GM19467 (cell line): ENCODE measurements around the gene PGM2L1.
"Not testable (repeated sequence)": the region's sequence is repeated elsewhere in the genome, so short reads cannot be mapped to it uniquely, and the experiment has no call there.

ENCODE experiments used
- ATAC-seq: cut with Tn5 transposase; IDR thresholded peaks from one replicate; pipeline ENCODE4 v1.9.1; 2021; ENCODE audit warnings: mild to moderate bottlenecking, moderate library complexity; ENCODE audit not compliant: unreplicated experiment

Gene PGM2L1

DNA sequence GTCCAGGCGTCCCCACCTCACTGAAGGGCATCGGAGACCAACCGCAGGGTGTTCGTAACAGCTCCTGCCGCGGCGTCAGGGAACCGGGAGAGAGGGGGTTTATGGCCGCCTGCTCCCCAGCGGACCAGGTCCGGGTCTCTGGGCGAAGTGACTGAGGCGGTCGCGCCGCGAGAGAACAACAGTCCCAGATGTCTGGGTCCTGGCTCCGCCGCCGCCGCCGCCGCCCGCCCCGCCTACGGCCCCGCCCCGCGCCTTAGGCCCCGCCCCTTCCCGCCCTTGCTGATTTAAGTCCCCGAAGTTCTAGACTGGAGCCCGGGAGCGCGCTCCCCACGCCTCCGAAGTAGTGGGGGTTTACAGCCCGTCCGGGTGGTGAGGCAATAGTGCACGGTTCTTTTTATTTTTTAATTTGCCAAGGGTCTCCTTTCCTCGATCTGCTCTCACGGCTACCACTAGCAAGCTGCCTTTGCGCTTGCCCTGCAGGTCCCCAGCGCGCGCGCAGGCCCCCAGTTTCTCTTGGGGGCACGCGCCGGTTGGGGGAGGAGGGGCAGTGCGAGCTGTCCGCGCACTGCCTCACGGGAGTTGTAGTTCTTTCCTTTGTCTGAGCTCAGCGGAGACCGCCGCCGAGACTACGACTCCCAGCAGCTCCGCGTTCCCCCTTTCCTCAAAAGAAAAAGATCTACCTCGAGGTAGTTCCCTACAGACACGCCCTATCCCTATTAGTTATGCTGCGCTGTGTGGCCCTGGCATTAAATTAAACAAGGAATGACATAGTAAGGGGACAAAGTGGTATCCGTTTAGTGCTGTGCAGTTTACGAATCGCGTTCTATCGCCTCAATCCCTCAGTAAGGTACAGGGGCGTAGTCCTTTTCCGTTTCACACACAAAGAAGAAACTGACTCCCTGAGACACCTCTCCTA is at the start of gene PGM2L1:
PGM2L1 (minus strand) TSS at position 190 of the 916 bp plus-strand sequence. CDS start 272 bp downstream, outside the sequence.
- peak; percentile 93 for ATAC-seq

- no peak for ATAC-seq
Observed at GRCh38 chr11:74447720-74448119, 49.5 kb upstream of the PGM2L1 start.

- ATAC-seq: no peak
Observed at GRCh38 chr11:74446532-74446938, 48.3 kb upstream of the PGM2L1 start.

DNA sequence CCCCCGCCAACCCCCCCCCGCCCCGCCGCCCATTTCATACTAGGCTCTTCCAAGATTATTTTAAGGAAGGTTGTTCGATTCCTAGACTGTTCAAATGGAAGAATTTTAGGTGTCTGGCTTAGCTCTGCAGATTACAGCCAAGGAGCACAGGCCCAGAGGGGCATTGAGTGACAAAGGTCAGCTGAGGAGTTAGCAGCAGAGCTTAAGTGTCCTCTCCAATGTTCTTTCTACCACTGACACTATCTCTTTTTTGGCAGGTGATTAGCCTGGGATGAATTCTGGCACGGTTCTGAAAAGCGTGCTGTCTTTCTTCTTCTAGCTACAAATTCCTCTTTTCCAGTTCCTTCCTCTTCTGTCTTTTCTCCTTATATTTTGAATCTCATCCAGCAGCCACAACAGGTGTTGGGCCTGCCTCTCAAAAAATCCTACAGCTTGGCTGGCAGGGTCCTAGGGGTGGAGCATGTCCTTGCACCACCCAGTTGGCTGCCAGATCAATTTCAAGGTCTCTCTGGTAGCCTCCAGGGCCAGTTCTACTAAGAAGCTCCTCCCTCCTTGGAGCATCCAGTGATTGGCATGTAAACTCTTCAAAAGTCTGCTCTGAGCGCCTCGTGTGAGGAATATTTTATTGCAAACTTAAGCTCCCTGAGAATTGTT is 46.1 kb upstream of the PGM2L1 start:
- no peak for ATAC-seq

DNA sequence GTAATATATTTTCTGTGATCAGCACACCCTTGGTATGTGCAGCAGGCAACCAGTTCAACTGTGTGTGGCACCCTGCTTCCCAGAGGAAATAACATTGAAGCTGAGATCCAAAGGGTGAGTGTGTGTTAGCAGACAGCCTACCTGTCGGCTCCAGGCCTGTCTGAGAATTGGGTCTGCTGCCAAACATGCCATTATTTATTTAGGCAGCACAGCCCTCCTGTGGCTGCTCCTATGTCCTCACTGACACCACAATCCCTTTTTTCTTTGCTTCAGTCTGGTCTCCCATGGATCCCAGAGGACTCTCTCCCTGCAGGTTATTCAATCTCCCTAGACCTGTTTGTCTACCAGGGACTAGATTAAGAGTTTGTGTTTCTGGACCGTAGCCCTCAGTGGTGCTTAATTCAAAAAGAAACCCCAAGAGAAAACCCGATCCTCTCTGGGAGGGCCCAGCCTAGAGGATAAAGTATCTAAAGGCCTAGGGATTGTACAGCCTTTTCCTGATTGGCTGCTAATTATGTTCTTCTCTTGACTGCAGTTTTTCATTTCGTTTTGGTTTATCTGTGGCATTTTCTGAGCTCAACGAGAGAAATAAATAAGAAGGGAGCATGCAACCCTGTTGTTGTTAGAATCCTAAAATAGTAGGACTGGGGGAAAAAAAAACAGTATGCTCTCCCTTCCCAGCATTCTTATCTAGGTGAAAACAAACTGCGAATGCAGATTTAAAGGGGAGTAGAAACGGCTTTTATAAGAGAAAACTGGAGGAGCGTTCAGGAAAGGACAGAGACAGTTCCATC is 45.0 kb upstream of the PGM2L1 start:
- no peak for ATAC-seq

GRCh38 chr11:74442636-74443035 is 44.4 kb upstream of the PGM2L1 start:
- ATAC-seq: no peak

GRCh38 chr11:74438681-74439080 is 40.4 kb upstream of the PGM2L1 start:
- no peak for ATAC-seq

- no peak for ATAC-seq
Observed at GRCh38 chr11:74437441-74438042, 39.3 kb upstream of the PGM2L1 start.

- ATAC-seq: no peak
Observed at GRCh38 chr11:74434528-74434927, 36.3 kb upstream of the PGM2L1 start.

DNA sequence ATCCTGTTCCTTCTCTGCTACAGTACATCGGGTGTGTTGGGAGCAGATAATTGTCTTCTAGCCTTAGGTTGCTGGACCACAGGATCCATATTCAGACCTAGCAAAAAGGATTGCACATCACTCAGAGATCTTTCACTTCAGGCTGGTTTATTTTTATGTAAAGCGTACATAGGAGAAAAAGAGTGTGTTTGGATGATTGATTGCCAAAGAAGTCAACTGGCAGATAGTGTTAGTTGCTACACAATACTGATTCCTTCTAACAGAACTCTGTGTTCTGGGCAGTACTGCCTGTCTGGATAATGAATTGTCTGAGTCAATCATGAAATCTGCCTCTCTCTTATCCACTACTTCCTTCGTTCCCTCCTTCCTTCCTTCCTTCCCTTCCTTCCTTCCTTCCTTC is 31.0 kb upstream of the PGM2L1 start:
- no peak for ATAC-seq

DNA sequence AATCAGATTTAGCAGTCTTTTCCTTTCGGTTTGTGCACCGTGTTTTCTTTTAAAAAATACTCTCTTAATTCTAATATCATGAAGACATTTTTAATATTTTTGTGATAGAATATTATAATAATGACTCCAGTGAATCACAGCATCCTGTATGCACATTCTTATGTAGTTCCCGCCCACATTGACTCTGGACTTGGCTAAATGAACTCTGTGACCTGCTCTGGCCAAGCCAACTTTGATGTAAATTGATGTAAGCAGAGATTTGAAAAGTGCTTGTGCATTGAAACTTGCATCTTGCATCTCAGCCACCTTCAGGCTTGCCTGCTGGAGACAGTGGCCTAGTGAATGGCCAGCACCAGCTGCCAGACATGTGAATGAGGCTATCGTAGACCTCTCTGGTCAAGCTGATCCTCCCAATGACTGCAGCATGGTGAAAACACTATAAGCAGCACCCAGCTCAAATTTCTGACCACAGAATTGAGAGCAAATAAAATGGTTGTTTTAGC is 29.2 kb upstream of the PGM2L1 start:
- no peak for ATAC-seq

- no peak for ATAC-seq
Observed at GRCh38 chr11:74425100-74425499, 26.9 kb upstream of the PGM2L1 start.

DNA sequence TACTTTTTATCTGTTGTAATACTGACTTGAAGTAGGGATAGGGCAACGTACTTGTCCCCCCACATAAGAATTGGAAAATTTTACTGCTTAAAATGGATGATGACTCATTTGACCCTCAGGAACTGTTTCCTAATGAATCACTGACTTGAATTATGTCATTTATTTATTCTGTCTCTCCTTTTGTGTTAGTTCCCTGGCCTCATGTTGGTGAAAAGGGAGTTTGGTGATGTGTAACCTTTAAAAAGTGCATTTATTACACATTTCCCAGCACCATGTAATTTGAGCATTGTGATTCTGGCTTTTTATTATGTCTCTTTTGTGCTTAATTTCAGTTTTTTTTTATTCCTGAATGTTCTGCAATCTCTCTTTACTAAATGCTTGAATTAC is 20.3 kb upstream of the PGM2L1 start:
- no peak for ATAC-seq

DNA sequence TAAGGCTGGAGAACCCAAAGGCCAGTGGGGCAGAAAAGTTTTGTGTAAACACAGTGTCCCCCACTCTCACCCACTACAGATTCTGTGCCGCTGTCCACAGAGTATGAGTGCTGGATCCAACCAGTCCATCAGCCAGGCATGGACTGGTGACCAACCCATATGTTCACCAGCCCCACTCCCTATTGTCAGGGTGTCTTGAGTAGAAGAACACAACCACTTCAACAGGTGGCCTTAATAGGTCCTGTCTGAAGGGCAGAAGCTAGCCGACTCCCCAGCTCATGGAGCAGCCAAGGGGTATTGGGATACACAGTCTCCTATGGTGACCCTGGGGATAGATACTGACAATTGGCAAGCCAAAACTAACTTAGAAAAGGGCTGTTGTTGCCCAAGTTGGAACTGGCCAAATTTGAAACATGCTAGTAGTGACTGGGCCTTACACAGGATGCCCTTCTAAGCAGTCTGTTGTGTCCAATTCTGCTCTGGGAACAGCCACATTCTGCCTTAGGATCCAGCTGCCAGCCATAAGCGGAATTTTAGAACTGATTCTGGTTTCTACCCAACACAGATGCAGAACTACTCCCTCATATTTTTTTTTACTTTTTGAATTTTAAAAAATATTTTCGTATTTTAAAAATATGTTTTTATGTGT is 19.8 kb upstream of the PGM2L1 start:
- no peak for ATAC-seq

DNA sequence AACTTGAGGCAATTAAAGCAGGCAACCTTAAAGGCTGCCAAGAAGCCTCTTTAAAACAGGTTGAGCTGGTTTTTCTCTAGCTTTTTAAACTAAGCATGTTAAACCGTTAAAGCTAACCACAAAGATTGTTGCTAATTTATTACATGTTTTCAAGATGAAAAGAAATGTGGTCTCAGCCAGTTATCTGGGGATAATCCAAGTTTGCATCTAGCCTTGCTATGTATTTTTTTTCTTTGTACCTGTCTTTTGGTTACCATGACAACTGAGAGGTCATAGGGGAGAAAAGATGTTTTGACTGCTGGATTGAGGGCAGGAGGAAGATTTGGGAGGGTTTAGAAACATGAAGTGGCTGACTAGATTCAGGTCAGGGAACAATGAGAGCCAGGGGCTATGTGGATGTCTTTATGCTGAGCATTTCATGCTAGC is 19.2 kb upstream of the PGM2L1 start:
- no peak for ATAC-seq

DNA sequence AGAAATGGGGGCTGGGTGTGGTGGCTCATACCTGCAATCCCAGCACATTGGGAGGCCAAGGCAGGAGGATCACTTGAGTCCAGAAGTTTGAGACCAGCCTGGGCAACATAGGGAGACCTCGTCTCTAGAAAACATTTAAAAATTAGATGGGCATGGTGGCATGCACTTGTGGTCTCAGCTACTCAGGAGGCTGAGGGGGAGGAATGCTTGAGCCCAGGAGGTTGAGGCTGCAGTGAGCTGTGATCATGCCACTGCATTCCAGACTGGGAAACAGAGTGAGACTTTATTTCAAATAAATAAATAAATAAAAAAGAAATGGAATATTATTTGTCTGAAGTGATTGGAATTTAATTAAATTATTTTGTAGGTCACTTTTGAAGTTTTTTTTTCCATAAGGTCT is 18.7 kb upstream of the PGM2L1 start:
- ATAC-seq: not testable (repeated sequence)

DNA sequence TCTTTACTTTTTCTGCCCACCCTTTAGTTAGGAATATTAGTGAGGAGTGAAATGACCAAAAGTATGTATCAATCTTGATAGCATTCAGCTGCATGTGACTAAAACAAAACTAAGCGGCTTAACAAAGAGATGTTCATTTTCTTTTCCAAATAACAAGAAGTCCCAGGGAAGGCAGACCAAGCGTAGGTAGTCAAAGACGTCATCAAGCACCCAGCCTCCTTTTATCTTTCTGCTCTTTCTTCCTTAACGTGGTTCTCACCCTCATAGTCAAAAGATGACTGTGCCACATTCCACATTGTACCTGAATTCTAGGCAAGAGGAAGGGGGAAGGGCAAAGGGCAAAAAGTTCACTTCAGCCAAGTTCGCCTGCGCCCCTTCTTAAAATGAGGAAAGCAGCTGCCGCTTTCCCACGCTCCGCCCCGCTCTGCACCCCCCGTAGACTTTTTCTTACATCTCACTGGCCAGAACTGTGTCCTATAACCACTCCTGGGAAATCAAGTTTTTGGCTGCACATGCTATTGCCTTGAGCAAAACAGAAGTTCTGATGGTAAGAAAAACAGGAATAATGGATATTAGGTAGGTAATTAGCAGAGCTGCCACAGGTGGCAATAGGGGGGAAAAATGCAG is 14.6 kb upstream of the PGM2L1 start:
- ATAC-seq: no peak

GRCh38 chr11:74412321-74412720 is 14.1 kb upstream of the PGM2L1 start:
- no peak for ATAC-seq

GRCh38 chr11:74409633-74410032 is 11.4 kb upstream of the PGM2L1 start:
- ATAC-seq: no peak
